Endothelial cell of umbilical vein (primary cell): ENCODE measurements around the gene AQR. TPM values are rescaled to one million over a fixed set of nuclear protein-coding genes. Genes with fewer than 3 reads are reported as not detected.

Experiments used
- BruUV-seq: library from RNA; stranded (reverse); fragments of 400-500 nt; replicated peaks from 2 replicates; lab custom pipeline; 2021; lab: Mats Ljungman, UMichigan
- CTCF ChIA-PET: fragments of 300-600, 350-600 bp; sonication (Branson Sonifier 250); formaldehyde crosslinking; loops from one replicate; lab custom pipeline; 2021; ENCODE audit warnings: antibody characterized with exemption, inconsistent platforms; lab: Charles Lee
- POLR2A ChIA-PET: fragments of 300-600, 350-600 bp; sonication (Branson Sonifier 250); formaldehyde crosslinking; loops from one replicate; lab custom pipeline; 2021; ENCODE audit warnings: antibody characterized with exemption, inconsistent platforms; lab: Charles Lee
- DNase-seq: peaks from one replicate; pipeline ENCODE4 v3.0.0-alpha.2; 2011; ENCODE audit warnings: low read depth, low spot score
- FAIRE-seq: peaks from 2 replicates; lab custom pipeline; 2011; peaks lifted over from hg19 to GRCh38; lab: Jason Lieb, UNC
- H2AFZ ChIP-seq: 2 replicates; pipeline ENCODE4 v1.6.0; 2012; ENCODE audit warnings: low read depth, low read length, control low read depth, inconsistent platforms
- H3K27ac ChIP-seq: 2 replicates; pipeline ENCODE4 v1.5.1; 2011; ENCODE audit warnings: low read depth, mild to moderate bottlenecking, control low read depth, low read length, moderate library complexity; ENCODE audit not compliant: insufficient read depth
- H3K27me3 ChIP-seq, 2 experiments: 2 replicates each; pipeline versions ENCODE4 v1.6.0 to v1.6.1; 2011; ENCODE audit warnings: low read length in 2 of 2, mixed read lengths in 1 of 2; ENCODE audit not compliant: control insufficient read depth in 2 of 2, insufficient read depth in 2 of 2
- H3K36me3 ChIP-seq, 2 experiments: 2 replicates in 1 of 2; 3 replicates in 1 of 2; pipeline ENCODE4 v1.5.1; 2011; ENCODE audit warnings: low read length in 2 of 2, mild to moderate bottlenecking in 1 of 2, moderate library complexity in 1 of 2; ENCODE audit not compliant: control insufficient read depth in 2 of 2, insufficient read depth in 2 of 2; ENCODE audit errors: extremely low read depth in 1 of 2
- H3K4me1 ChIP-seq: 3 replicates; pipeline ENCODE4 v1.5.1; 2011; ENCODE audit warnings: mild to moderate bottlenecking, low read length; ENCODE audit not compliant: control insufficient read depth, insufficient read depth; ENCODE audit errors: extremely low read depth
- H3K4me2 ChIP-seq: 2 replicates; pipeline ENCODE4 v1.6.1; 2011; ENCODE audit warnings: low read length, control low read depth, mixed read lengths; ENCODE audit not compliant: insufficient read depth
- H3K4me3 ChIP-seq, 3 experiments: fragments of 200-600 bp in 1 of 3; sonication (generic), shearing (Covaris generic) in 1 of 3; replicated peaks in 1 of 3; 2 replicates each; pipeline ENCODE4 v1.5.1; 2011 to 2016; ENCODE audit warnings: control low read depth in 3 of 3, low read length in 3 of 3, mild to moderate bottlenecking in 2 of 3, inconsistent platforms in 1 of 3, low read depth in 1 of 3, moderate library complexity in 1 of 3; ENCODE audit not compliant: insufficient read depth in 1 of 3
- H3K79me2 ChIP-seq: 2 replicates; pipeline ENCODE4 v1.6.0; 2012; ENCODE audit warnings: low read length, inconsistent platforms; ENCODE audit not compliant: control insufficient read depth, insufficient read depth
- H3K9ac ChIP-seq: replicated peaks from 2 replicates; pipeline ENCODE3; 2011; ENCODE audit warnings: low read length, control low read depth; ENCODE audit not compliant: insufficient read depth; ENCODE audit errors: extremely low read depth
- H3K9me1 ChIP-seq: replicated peaks from 3 replicates; pipeline ENCODE4 v1.6.0; 2011; ENCODE audit warnings: mild to moderate bottlenecking, low read length; ENCODE audit not compliant: control insufficient read depth, insufficient read depth; ENCODE audit errors: extremely low read depth
- H3K9me3 ChIP-seq: replicated peaks from 2 replicates; pipeline ENCODE4 v1.5.1; 2012; ENCODE audit warnings: low read length, inconsistent platforms; ENCODE audit not compliant: control insufficient read depth, insufficient read depth
- H4K20me1 ChIP-seq: replicated peaks from 2 replicates; pipeline ENCODE3; 2011; ENCODE audit warnings: mild to moderate bottlenecking, low read length; ENCODE audit not compliant: control insufficient read depth, insufficient read depth; ENCODE audit errors: extremely low read depth
- CTCF ChIP-seq, 2 donors: IDR thresholded peaks; 1 replicate in 1 of 2; 2 replicates in 1 of 2; pipeline ENCODE4 v1.5.1; 2011; ENCODE audit warnings: low read length in 2 of 2, mild to moderate bottlenecking in 2 of 2, moderate library complexity in 2 of 2, control low read depth in 1 of 2, inconsistent platforms in 1 of 2, low read depth in 1 of 2; ENCODE audit not compliant: insufficient read depth in 1 of 2; ENCODE audit errors: extremely low read depth in 1 of 2
- EZH2 ChIP-seq: IDR thresholded peaks from 2 replicates; pipeline ENCODE4 v1.6.1; 2012; ENCODE audit warnings: borderline replicate concordance, low read depth, mild to moderate bottlenecking, moderate library complexity, low read length, inconsistent platforms; ENCODE audit not compliant: severe bottlenecking
- FOS ChIP-seq: IDR thresholded peaks from 2 replicates; pipeline ENCODE4 v1.6.1; 2011; ENCODE audit warnings: mild to moderate bottlenecking, low read length, moderate library complexity, borderline replicate concordance; ENCODE audit not compliant: insufficient read depth
- GATA2 ChIP-seq: IDR thresholded peaks from 2 replicates; pipeline ENCODE4 v1.7.0; 2011; ENCODE audit warnings: low read depth, mild to moderate bottlenecking, moderate library complexity, mixed read lengths, low read length; ENCODE audit not compliant: insufficient read length, insufficient read depth
- JUN ChIP-seq: IDR thresholded peaks from 2 replicates; pipeline ENCODE4 v1.6.1; 2011; ENCODE audit warnings: borderline replicate concordance, low read depth; ENCODE audit not compliant: insufficient read length, insufficient read depth
- MAX ChIP-seq: IDR thresholded peaks from 2 replicates; pipeline ENCODE4 v1.6.1; 2011; ENCODE audit not compliant: insufficient read depth, insufficient read length
- MYC ChIP-seq: IDR thresholded peaks from one replicate; pipeline ENCODE4 v1.6.1; 2011; ENCODE audit warnings: mild to moderate bottlenecking, low read depth, low read length
- POLR2A ChIP-seq: IDR thresholded peaks from 2 replicates; pipeline ENCODE4 v1.6.1; 2012; ENCODE audit warnings: low read depth, mild to moderate bottlenecking, control low read depth, low read length
- POLR2AphosphoS5 ChIP-seq: IDR thresholded peaks from 2 replicates; pipeline ENCODE4 v1.6.1; 2012; ENCODE audit warnings: low read depth, mild to moderate bottlenecking, control low read depth, low read length, moderate library complexity; ENCODE audit not compliant: insufficient read depth
- dilution Hi-C: fragments of 300-500 bp; cut with MboI; formaldehyde crosslinking; loops from one replicate; pipeline ENCODE4 v1.15.0; 2019; ENCODE audit warnings: low sequenced_read_pairs; ENCODE audit not compliant: extremely low pct_ligation_motif_present
- intact Hi-C: fragments of 100-400 bp; cut with micrococcal nuclease; formaldehyde crosslinking; loops from one replicate; pipeline ENCODE4 v1.10.0; 2022
- polyA plus RNA-seq, 4 experiments: library from polyadenylated mRNA; depleted of rRNA in 3 of 4; stranded (reverse) in 3 of 4; unstranded in 1 of 4; fragments of >200 nt; gene quantifications; 2 replicates each; pipeline versions ENCODE4 v1.2.1 to v1.2.3, GENCODE V29; 2011 to 2012; ENCODE audit warnings: missing spikeins in 1 of 4
- total RNA-seq: library from RNA; stranded (reverse); gene quantifications from 2 replicates; pipeline ENCODE4 v1.2.3, GENCODE V29; 2021

AQR gene
- total and polyA plus RNA-seq, 2 donors (not counting 3 experiments of a cell fraction or from before 2014, with no cell fraction given) = 18.7 to 37.5 TPM

GRCh38 chr15:34988027-34988902 lies 18.7 kb upstream of the AQR start, which contains the start of gene ZNF770:
TSS of gene ZNF770 (minus strand) at chr15:34988287. CDS start at chr15:34983434, 4,853 bp downstream.
- peak within 1 kb of the TSS; percentile 97 for H3K4me2 ChIP-seq
- H3K27ac ChIP-seq = peak within 1 kb of the TSS; percentile 90
- H3K27me3 ChIP-seq = peaks cover 0 to 4% of the 10 kb centered on the region in 2 experiments
- H2AFZ ChIP-seq = peak within 1 kb of the TSS; percentile 98
- H3K9me3 ChIP-seq = no peaks in the 10 kb centered on the region
- FAIRE-seq = peak; percentile 71
- no peaks in the 10 kb centered on the region for H3K9me1 ChIP-seq
- ChIA-PET CTCF (interaction anchor here (0.5 to 4.2 kb wide), 9 partner anchors 10 to 1816 kb away, joined by 3 to 82 read pairs (median 3); partner anchors contain the start of gene AQR), POLR2A (interaction anchor here (1.0 to 3.3 kb wide), 2 partner anchors 19 to 293 kb away, joined by 3 to 30 read pairs; partner anchors contain the start of gene AQR)
- peak within 1 kb of the TSS; percentile 99 for H3K9ac ChIP-seq
- peaks cover 32% of the 10 kb centered on the region for H3K4me1 ChIP-seq
- H3K36me3 ChIP-seq = peaks cover 0 to 2% of the 10 kb centered on the region in 2 experiments
- intact Hi-C loops = loop anchor here (1.0 to 5.0 kb wide), 2 partner anchors 19 to 319 kb away; partner anchors contain the start of gene AQR
- H4K20me1 ChIP-seq = no peaks in the 10 kb centered on the region
- DNase-seq = peak; percentile 82
- peak within 1 kb of the TSS; percentile 70 to 95 (median 85) for H3K4me3 ChIP-seq
- dilution Hi-C loops = no loop called here
- TSS peak; percentile 82 for BruUV-seq
- peaks cover 44% of the 10 kb centered on the region for H3K79me2 ChIP-seq
- TF ChIP-seq POLR2AphosphoS5 (peak; percentile 81), MYC (peak; percentile 2), EZH2 (no peak), POLR2A (peak; percentile 93)

DNA sequence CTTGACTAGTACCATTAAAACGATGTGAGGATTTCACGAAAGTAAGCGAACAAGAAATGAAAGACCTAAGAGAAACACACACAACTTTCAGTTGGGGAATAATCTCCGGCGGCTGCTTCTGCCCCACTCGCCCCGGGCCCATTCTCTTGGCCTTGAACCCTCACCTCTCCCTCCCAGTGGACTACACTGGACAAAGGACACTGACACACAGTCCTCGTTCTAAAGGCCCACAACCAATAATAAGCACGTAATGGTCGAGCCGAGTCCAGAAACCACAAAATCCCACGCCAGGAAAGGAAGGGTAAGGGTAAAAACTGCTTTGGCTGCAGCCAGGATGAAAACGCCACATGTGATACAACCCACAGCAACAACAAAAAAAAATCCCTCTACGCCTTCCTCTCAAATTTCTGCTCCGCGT lies 18.1 kb upstream of the AQR start:
- no peaks in the 10 kb centered on the region for H3K27me3 ChIP-seq
- H3K4me2 ChIP-seq = peak overlapping the region; percentile 97
- peaks cover 48% of the 10 kb centered on the region for H3K79me2 ChIP-seq
- H3K27ac ChIP-seq = peak overlapping the region; percentile 90
- no peaks in the 10 kb centered on the region for H3K9me3 ChIP-seq
- no peak for DNase-seq
- peak overlapping the region; percentile 81 for H2AFZ ChIP-seq
- BruUV-seq = TSS peak; percentile 41
- TF ChIP-seq MAX (no peak), POLR2A (no peak), POLR2AphosphoS5 (no peak), CTCF (IDR thresholded peaks at IDR 0.05; ENCODE audit: extremely low read depth in 1 of 2, insufficient read depth in 1 of 2, low read depth in 1 of 2, low read length in 2 of 2) (no peak), MYC (no peak), JUN (no peak), EZH2 (no peak), FOS (no peak), GATA2 (no peak)
- H4K20me1 ChIP-seq = no peaks in the 10 kb centered on the region
- intact Hi-C loops (loop anchor here (1.0 to 5.0 kb wide), 2 partner anchors 18 to 320 kb away; partner anchors contain the start of gene AQR), dilution Hi-C loops (no loop called here)
- peak overlapping the region; percentile 70 to 95 (median 85) for H3K4me3 ChIP-seq
- H3K9me1 ChIP-seq = no peaks in the 10 kb centered on the region
- FAIRE-seq = no peak
- H3K36me3 ChIP-seq = peaks cover 2 to 3% of the 10 kb centered on the region in 2 experiments
- H3K9ac ChIP-seq = peak overlapping the region; percentile 99
- peaks cover 32% of the 10 kb centered on the region for H3K4me1 ChIP-seq
- ChIA-PET CTCF (interaction anchor here (0.5 to 4.2 kb wide), 8 partner anchors 11 to 1817 kb away, joined by 3 to 82 read pairs (median 4); partner anchors contain the start of gene AQR), POLR2A (interaction anchor here (3.3 kb wide), 1 partner anchor 18 kb away, joined by 30 read pairs; the partner anchor contains the start of gene AQR)
